IPS DF 19.7 (cell line): ENCODE data around the gene SFTPB.
"Not testable (repeated sequence)": the region's sequence is repeated elsewhere in the genome, so short reads cannot be mapped to it uniquely, and the experiment has no call there.

Experiments used
- DNase-seq: peaks from one replicate; pipeline ENCODE4 v3.0.0-alpha.2; 2013; ENCODE audit warnings: low read depth, low spot score

SFTPB gene

GRCh38 chr2:85668009-85668856 is at the start of gene SFTPB:
Gene SFTPB (minus strand): TSS chr2:85668199. CDS start chr2:85668183, 16 bp downstream.
- no peak for DNase-seq

GRCh38 chr2:85717308-85718008 is 49.5 kb upstream of the SFTPB start:
- DNase-seq, result no peak

- DNase-seq, result no peak
These were observed 48.4 kb upstream of the SFTPB start for GRCh38 chr2:85716346-85716914.

- no peak for DNase-seq
These were observed 46.8 kb upstream of the SFTPB start for GRCh38 chr2:85714841-85715240.

- not testable (repeated sequence) for DNase-seq
These were observed 46.4 kb upstream of the SFTPB start for GRCh38 chr2:85714421-85714820.

GRCh38 chr2:85713836-85714235 is 45.8 kb upstream of the SFTPB start:
- no peak for DNase-seq

- no peak for DNase-seq
These were observed 45.0 kb upstream of the SFTPB start for GRCh38 chr2:85712849-85713612.

GRCh38 chr2:85712336-85712735 is 44.3 kb upstream of the SFTPB start:
- no peak for DNase-seq

GRCh38 chr2:85711578-85712060 is 43.6 kb upstream of the SFTPB start:
- DNase-seq, result no peak

GRCh38 chr2:85710687-85711577 is 42.9 kb upstream of the SFTPB start:
- DNase-seq, result no peak

GRCh38 chr2:85709401-85709811 is 41.4 kb upstream of the SFTPB start:
- no peak for DNase-seq

GRCh38 chr2:85708641-85709040 is 40.6 kb upstream of the SFTPB start:
- DNase-seq, result no peak

- DNase-seq, result peak; percentile 48
These were observed 39.3 kb upstream of the SFTPB start for GRCh38 chr2:85707304-85707703.

- DNase-seq, result no peak
These were observed 38.7 kb upstream of the SFTPB start for GRCh38 chr2:85706599-85707296.

GRCh38 chr2:85706063-85706462 is 38.1 kb upstream of the SFTPB start:
- DNase-seq, result no peak

- DNase-seq, result no peak
These were observed 37.7 kb upstream of the SFTPB start for GRCh38 chr2:85705680-85706039.

- no peak for DNase-seq
These were observed 37.0 kb upstream of the SFTPB start for GRCh38 chr2:85704800-85705679.

- no peak for DNase-seq
These were observed 36.0 kb upstream of the SFTPB start for GRCh38 chr2:85704038-85704437.

- no peak for DNase-seq
These were observed 35.3 kb upstream of the SFTPB start for GRCh38 chr2:85703329-85703728.
